GM19099 (cell line): Measurements from ENCODE around the gene SUSD3.

ENCODE experiments used
- POLR2A ChIP-seq: IDR thresholded peaks from 3 replicates; pipeline ENCODE4 v1.6.1; 2011; ENCODE audit warnings: low read depth; ENCODE audit not compliant: insufficient read length; ENCODE audit errors: extremely low read depth

SUSD3 gene

GRCh38 chr9:93041108-93041802 lies 17.2 kb upstream of the SUSD3 start:
- TF ChIP-seq POLR2A, result no peak

GRCh38 chr9:93043122-93043521 lies 15.4 kb upstream of the SUSD3 start:
- TF ChIP-seq POLR2A, result no peak

- TF ChIP-seq POLR2A, result no peak
Observed at GRCh38 chr9:93045521-93045920, 13.0 kb upstream of the SUSD3 start.

- TF ChIP-seq POLR2A, result no peak
Observed at GRCh38 chr9:93048566-93049448, 9.7 kb upstream of the SUSD3 start.

GRCh38 chr9:93049491-93049890 lies 9.0 kb upstream of the SUSD3 start:
- no peak for TF ChIP-seq POLR2A

GRCh38 chr9:93050231-93050630 lies 8.3 kb upstream of the SUSD3 start:
- TF ChIP-seq POLR2A, result no peak

GRCh38 chr9:93051680-93052089 lies 6.8 kb upstream of the SUSD3 start:
- no peak for TF ChIP-seq POLR2A

- no peak for TF ChIP-seq POLR2A
Observed at GRCh38 chr9:93052791-93053540, 5.5 kb upstream of the SUSD3 start.

GRCh38 chr9:93053781-93054331 lies 4.6 kb upstream of the SUSD3 start:
- TF ChIP-seq POLR2A, result no peak

- TF ChIP-seq POLR2A, result no peak
Observed at GRCh38 chr9:93054758-93055704, 3.5 kb upstream of the SUSD3 start.

- TF ChIP-seq POLR2A, result no peak
Observed at GRCh38 chr9:93057042-93057702, 1.3 kb upstream of the SUSD3 start.

- no peak for TF ChIP-seq POLR2A
Observed at GRCh38 chr9:93057703-93058354, 672 bp upstream of the SUSD3 start.
